ENCODE results near the gene CEP152.
"Not testable (repeated sequence)": the region's sequence is repeated elsewhere in the genome, so short reads cannot be mapped to it uniquely, and the experiment has no call there.

The CEP152 gene

DNA sequence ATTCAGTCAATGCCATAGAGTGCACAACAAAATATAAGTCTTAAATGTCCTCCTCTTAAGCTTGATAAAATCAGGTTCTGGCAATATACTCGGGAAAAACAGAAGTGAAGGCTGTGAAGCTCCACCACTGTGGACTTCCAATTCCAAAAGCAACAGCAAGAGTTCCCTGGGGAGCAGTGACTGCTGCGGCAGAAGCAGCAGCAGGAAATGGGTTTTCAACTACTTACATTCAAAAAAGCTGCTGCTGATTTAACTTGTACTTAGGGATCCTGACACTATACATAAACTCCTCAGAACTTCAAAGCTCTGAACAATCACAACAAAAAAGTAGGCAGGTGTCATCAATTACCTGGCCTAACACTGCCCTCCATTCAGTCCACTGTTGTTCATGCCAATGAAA lies 4.7 kb downstream of the CEP152 start:
- no peak for DNase-seq

DNA sequence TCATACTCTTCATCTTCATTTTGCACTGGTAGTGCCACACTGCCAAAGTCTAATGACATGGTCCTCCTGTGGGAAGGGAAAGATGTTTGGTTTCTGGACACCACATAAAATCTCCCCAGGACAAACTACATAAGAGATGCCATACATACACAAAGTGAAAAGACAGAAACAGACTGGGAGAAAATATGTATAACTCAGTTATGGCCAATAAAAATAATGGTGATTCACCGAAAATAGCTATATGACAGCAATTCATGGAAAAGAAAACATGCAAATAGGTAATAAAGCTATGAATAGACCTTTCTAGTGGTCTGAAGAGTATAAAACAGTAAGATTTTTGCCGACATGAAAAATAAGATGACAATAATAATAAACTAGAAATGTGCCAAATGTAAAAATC lies 5.3 kb downstream of the CEP152 start:
- no peak for DNase-seq

DNA sequence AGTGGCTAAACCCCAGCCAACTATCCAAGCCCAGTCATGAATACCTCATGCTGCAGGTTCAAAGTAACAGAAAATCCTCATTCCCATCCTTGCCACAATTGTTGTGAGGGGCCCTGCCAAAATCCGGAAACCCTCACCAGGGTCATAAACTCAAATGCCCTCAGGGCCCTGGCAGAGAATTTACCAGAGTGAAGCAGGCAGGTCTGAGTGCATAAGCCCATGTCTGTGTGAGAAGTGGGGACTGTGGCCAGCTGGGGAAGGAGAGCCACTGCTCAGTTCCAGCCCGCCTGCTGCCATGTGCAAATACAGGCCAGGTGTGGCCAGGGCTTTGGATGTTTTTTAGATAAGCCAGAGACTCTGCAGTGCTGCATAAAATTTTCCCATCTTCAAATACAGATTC lies 7.0 kb downstream of the CEP152 start:
- DNase-seq, result no peak

DNA sequence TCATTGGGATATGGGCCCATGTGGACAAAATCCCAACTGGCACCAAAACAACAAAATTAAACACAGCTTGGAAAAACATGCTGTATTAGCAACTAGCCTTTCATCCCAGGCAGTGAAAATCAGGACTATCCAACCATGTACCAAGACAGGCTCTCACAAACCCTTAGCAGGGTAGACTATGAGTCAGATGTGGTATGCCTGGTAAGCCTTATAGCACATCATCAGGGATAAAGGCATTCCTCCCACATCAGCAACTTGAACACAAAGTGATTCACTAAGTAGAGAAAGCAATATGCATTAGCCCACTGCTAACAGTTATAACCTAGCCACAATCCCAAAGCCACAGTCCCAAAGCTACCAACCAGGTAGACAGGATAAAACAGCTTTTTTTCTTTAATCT lies 8.0 kb downstream of the CEP152 start:
- no peak for DNase-seq

DNA sequence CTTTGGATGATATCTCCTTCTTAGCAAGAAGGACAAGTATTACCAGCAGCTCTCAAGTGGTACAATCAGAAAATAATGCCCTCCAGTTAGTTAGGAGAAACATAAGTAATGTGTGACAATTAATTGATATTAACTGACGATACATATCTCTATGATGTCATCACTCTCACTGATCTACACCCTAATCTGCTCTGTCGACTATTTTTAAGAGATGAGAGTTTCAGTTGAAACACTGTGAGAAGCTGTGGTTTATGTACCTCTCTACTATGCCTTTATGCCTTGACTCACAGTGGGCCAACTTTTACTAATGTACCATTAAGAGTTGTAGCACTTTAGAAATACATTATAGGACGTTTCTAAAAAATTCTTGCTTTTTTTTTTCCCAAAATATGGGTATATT lies 8.6 kb downstream of the CEP152 start:
- DNase-seq, result no peak

DNA sequence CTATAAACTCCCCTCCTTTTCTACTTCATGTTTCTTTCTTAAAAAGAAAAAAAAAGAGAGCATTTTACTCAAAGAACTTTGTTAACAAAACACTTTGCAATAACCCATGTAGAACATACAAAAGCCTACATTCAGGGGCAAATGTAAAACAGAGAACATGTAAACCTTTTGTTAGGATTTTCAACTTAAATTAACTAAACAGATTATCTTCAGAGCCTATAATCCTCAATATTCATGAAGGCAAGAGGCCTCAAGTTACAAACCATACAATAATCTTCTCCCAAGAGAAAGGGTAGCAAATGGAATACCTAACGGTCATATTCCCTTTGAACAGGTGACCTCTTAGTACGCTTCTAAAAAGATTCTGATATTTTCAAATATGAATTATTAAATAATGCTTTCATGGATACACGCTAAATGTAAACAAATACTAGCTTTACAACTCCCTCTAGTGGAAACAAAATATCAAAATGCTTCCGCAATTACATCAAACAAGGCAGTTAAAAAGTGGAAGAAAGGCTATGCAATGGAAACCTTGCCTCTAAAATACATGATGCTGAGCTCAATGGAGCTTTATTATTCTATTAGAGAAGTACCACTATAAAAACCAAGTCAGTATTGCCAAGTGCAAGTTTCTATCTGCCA lies 9.9 kb downstream of the CEP152 start:
- DNase-seq, result no peak

DNA sequence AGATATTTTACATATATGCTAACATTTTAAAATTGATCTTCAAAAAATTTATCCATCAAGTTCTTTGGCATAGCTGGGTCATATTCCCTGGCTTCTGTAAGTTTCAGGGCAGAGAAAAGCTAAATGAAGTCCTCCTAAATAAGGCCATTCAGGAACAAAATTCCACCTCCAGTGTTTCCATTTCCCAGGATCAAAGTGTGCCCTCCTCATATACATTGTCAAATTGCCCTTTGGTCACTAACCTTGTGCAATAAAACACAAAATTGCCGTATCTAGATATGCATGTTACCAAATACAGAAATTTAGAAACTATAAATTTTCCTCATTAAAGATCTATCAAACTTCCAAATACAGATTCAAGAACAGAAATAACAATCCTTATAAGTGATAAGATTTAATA lies 10.6 kb downstream of the CEP152 start:
- DNase-seq, result no peak

DNA sequence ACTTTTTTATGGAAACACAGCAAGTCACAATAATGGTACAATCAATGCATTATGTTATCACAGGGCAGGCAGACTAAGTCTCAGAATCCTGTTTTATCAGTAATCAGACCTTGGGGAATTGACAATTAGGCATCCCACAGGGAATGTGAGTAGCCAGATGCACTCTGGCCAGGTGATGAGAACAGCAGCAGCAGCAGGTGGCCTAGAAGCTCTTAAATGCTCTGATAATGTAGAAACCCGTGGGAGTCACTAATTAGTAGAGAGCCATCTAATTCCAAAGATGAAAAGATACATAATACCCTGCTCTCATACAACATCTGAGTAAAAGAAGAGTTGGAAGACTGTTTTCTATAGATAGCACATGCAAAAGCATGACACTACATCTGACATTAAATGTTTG lies 12.6 kb downstream of the CEP152 start:
- no peak for DNase-seq

DNA sequence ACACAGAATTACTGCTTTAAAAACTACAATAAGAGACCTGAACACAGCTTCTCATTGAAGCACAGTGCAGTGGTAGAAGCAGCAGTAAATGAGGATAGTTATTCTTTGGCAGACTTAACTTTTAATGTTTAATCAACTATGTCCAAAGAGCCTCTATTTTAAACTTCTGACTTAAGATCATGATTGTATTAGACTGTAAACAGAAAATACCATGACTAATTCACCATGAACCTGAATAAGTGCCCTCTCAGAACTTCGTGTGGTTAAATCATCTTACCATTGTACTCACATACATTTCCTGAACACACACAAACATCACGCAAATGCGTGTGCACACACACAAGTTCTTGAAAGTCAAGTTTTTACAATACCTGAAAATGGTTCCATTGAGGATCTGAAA lies 13.9 kb downstream of the CEP152 start:
- DNase-seq, result no peak

DNA sequence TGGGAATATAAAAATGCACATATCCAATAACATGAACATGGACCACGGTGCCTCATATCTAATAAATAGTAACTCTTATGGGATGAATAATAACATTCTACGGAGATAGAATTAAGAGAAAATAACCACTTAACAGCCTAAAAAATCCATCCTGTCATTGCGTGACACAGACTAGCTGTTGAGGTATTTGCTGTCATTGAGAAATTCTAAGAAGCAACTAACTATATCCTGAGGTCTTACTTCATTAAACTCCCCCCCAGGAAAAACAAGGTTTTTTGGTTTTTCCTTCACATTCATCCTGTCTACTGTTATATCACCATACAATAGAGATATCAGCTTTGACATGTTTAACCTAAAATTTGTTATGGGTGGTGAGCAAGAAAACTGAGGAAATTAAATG lies 14.3 kb downstream of the CEP152 start:
- DNase-seq, result no peak

DNA sequence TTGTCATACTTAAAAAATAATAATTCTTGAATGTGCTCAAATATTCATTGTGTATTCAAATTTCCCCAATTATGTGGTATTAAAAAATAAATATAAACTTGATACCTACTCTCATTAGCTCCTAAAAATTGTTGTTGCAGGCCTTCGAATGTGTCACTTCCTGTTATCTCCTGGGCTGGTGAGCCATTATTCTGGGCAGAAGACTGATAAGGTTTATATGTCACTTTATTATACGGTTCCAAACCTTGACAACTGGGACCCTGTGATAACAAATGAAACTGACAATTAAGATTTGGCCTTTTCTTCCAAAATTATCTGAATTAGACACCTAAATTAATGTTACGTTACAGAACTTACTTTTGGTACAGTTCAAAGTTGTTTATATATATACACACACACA lies 15.0 kb downstream of the CEP152 start:
- DNase-seq, result no peak

DNA sequence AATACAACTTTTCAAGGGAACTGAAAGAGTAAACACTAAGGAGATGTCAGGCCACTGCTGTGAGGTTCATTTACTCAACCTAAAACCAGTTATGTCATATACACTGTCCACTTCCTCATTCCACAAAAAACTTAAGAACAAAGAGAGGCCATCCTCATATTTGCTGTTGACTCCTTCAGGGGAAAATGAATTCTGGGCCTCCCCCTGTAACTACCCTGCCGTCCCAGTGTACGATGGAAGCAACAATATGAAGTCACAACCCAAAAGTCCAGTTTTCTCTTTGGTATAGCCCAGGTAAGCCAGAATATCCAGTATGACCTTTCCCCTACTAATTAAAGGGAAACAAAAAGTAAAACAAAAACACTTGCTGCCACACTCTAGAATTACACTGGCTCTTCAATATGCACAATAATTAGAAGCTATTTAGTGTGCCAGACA lies 16.2 kb downstream of the CEP152 start:
- DNase-seq, result no peak

DNA sequence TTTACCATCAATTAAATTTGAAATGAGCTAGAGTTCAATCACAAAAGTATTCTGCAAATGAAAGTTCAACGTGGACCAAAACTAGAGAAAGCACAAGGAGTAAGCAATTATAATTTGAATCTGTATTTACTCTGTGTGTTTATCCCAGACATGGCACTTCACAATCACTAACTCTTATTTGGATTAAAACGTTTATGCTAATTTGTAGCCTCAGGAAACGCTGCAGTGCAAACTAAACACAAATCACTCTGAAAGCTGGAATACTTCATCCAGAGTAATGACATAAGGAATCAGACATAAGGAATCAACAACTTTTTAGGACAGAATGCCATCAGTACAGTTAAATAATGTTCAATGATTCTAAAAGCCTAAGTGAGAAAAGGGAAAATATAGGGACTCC lies 18.5 kb downstream of the CEP152 start:
- no peak for DNase-seq

DNA sequence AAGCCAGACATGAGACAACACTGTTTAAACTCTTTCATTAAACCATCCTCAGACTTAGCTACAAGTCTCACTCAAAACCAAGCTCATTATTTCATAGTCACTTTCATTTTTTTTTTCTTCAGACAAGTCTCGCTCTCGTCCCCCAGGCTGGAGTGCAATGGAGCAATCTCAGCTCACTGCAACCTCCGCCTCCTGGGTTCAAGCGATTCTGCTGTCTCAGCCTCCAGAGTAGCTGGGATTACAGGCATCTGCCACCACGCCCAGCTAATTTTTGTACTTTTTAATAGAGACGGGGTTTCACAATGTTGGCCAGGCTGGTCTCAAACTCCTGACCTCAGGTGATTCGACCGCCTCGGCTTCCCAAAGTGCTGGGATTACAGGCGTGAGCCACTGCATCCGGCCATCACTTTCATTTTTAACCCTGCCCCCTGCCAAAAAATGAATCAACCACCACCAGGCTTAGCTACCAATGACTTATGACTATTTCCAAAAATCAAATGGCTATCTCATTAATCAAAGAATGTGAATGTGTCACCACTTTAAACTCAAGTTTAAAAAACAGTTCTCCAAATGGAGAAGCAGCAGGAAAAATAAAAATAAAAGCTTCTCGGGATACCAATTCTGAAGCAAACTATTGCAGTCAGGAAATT lies 20.3 kb downstream of the CEP152 start:
- not testable (repeated sequence) for DNase-seq

DNA sequence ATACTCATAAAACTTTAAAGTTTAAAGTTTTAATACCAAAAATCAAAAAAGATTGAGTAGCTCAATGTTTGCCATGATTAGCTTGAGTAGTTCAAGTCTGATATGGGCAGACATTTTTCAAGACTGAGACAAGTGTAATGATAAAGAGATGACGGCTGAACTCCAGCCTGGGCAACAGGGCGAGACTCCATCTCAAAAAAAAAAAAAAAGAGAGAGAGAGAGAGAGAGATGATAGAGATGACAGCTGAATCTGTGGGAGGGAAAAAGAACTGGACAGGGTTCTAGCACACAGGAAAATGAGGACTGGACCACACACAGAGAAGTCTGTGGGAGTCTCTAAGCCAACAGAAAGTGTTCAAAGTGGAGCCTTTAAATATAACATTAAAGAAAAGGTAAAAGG lies 25.2 kb downstream of the CEP152 start:
- no peak for DNase-seq

DNA sequence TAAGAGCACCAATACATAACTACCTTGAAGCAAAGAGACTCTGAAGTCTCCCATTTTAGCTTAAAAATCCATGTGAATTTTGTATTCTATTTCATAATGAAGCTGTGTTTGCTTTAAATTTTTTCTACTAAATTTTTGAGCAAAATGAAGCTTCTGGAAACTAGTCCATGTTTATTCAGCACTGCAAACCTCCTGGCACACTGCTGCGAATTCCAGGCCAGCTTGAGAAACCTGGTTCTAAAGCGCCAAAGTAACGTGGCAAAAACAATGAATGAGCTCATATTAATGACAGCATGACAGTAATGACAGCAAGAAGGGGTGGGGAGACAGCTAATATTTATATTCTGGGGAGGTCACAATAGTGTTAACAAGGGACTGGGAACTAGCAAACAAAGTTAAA lies 25.7 kb downstream of the CEP152 start:
- no peak for DNase-seq

DNA sequence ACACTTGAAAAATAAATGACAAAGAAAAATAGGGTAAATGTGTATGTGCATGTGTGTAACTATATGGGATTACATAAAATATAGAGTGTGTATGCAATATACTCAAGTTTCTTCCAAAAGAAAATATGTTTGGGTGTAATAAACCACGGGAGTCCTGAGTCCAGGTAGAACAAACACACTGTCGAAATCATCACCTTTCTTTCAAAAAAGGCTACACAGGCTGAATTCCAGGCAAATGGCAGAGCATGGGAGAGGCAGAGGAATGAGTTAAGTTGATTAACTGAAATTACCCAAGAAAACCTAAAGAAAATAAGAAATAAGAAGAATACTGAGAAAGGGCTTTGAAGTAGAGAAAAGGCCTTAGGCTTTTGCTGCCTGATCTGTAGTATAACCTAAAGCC lies 26.1 kb downstream of the CEP152 start:
- no peak for DNase-seq

DNA sequence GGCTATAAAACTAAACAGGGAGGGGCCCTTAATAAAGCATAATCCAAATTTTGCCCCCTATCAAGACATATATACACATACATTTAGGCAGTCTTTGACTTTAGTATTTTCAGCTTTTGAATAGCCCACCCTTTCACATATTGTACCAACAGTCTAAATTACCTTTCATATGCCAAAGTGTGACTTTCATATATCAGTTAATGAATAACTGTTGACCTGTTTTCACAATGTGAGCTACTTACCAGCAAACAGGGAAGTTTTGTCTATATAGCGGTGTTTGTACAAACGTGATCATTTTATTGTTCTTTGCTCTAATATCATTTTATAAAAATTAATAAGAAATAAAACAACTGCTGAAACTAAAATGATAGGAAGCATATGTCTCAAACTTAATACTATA lies 28.0 kb downstream of the CEP152 start:
- no peak for DNase-seq

DNA sequence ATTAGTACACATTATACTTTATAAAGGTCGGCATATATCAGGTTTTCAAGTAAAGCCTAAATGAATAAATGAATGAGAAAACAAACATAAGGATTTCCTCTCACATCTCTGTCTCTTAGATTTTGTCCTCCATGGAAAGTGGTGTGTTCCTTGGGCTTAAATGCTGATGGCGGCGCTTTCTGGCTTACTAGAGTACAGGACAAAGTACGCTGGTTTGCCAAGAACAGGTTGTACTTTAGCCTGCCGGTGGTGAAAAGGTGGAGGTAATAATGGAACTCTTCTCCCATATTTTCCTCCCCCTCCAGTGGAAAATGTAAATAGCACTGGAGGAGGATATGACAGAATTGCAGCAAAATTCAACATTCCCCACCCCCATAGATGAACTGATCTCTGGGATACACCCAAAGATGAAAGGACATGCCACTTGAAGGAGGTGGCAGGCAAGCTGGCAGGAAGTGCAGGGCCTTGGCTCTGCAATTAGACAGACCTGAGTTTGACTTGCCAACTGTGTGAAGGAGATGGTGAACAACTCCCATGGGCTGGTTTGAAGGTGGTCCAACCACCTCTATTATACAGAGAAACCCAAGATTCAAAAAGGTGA lies 29.3 kb downstream of the CEP152 start:
- no peak for DNase-seq

DNA sequence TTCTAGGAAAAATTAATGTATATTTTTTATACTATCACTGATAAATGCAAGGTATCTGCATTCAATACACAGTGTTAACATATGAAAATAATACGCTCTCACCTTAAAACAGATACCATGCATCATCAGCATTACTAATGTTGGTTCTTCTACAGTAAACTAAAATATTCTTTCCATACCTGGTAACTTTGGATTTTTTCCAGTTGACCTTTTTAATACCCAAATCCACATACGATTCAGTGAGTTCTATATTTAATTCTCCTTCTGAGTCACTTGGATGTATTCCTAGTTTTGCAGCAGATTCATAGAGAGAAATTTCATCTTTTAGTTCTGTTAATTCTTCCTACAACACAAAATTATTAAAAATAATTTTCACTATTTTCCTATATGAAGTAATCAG lies 29.9 kb downstream of the CEP152 start:
- DNase-seq, result no peak

DNA sequence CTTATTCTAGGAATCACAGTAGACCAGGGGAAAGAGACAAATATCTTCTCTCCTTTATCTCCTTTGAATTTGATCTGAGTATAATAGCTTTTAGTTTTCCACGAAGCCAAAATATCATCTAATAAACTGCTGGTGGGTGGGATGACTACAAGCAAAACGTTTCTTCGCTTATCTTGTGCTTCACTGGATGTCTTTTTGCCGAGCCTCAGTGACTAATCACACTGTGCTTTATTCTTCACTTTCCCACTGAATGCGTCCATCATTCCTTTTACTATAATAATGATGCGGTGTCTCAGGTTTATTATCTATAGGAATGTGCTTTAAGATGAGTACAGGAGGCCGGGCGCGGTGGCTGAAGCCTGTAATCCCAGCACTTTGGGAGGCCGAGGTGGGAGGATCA lies 32.5 kb downstream of the CEP152 start:
- DNase-seq, result no peak

DNA sequence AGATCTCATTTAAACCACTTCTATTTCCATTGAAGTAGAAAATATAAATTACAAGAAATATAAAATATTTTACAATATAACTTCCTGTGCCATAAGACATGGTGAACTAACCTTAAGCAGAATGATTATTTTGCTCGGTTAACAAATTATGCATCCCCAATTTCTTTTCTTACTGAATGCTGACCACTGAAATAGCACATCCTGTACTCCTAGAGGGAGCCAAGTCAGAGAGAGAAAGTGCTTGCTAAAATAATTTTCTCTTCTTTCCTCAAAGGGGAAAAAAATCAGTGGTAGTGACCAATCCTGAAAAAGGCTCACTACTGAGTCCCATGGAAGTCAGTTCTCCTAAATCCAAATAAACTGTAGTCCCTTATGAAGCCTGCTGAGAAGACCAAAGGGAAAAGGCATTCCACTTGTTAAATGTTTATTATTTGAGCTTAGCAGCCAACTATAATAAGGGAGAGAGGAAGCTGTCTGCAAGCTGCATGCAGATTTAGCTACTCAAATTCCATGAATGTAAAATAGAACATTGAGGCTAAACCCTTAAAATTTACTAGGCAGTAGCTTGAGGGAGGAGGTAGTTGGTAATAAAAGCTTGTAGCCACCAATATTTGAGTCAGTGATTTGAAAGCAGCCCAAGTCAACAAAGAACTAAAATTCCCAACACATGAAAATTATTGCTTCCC lies 33.1 kb downstream of the CEP152 start:
- DNase-seq, result no peak

DNA sequence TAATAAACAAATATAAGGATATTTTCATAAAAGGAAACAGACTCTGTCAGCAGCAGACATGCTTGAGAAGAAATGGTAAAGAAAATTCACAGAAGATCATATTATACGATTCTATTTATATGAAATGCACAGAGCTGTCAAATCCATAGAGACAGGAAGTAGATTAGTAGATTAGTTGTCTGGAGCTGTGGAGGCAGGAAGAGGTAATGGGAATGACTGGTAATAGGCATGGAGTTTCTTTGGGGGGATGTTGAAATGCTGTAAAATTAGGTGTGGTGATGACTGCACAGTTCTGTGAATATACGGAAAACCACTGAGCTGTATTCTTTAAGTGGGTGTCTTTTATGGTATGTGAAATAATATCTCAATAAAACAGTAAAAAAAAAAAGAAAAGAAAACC lies 35.3 kb downstream of the CEP152 start:
- no peak for DNase-seq

DNA sequence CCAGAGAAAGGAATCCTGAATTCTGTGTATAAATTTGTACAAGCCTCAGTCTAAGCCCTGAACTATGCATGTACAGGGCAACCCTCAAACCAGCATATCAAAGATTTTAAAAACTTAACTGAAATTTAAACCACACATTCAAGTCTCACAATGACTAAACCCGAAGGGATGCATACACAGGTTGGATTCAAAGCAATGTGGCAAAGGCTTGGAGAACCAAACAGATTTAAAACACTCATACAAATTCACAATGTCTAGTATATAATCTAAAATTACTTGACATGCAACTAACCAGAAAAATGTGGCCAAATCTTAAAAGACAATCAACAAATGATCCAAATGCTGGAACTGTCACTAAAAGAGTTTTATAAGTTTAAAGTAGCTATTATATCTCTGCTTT lies 36.4 kb downstream of the CEP152 start:
- no peak for DNase-seq
